ENCODE measurements around the gene SOSTDC1.

Gene SOSTDC1

DNA sequence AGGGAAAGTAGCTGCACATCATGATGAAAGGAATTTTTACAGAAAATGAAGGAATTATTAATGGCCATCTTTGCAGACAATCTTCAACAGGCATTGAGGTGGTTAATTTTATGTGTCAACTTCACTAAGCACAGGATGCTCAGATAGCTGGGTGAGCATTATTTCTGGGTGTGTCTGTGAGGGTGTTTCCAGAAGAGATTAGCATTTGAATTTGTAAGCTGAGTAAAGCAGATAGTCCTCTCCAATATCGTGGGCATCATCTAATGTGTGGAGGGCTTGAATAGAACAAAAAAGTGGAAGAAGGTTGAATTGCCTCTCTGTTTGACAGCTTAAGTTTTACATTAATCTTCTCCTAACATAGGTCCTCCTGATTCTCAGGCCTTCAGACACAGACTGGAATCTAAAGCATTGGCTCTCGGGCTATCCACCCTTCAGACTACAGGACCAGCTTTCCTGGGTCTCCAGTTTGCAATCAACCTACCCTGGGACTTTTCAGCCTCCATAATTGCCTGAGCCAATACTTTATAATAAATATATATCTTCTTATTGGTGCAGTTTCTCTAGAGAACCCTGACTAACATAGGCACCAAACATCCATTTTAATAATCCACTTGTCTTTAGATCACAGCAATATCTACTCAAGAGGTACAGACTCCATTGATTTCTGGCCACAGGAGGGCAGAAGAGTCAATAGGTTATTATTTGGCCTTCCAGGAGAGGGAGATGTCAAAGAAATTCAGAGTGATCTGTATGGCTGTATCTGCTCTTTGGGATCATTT is 33.7 kb downstream of the SOSTDC1 start:
- DNase-seq (ENCODE audit: low read depth), result no peak
- no peak overlapping the region for H3K4me3 ChIP-seq (ENCODE audit: control insufficient read depth, low read depth, low read length)
- TF ChIP-seq CTCF (IDR thresholded peaks at IDR 0.05; ENCODE audit: control insufficient read depth, insufficient read depth, low read depth, low read length, missing control alignments), result peak; percentile 35

GRCh38 chr7:16430133-16430532 is 35.4 kb downstream of the SOSTDC1 start:
- DNase-seq (ENCODE audit: low read depth), result no peak
- no peak overlapping the region for H3K4me3 ChIP-seq (ENCODE audit: control insufficient read depth, low read depth, low read length)
- TF ChIP-seq CTCF (IDR thresholded peaks at IDR 0.05; ENCODE audit: control insufficient read depth, insufficient read depth, low read depth, low read length, missing control alignments), result no peak

GRCh38 chr7:16428672-16429071 is 36.9 kb downstream of the SOSTDC1 start:
- H3K4me3 ChIP-seq (ENCODE audit: control insufficient read depth, low read depth, low read length), result no peak overlapping the region
- TF ChIP-seq CTCF (IDR thresholded peaks at IDR 0.05; ENCODE audit: control insufficient read depth, insufficient read depth, low read depth, low read length, missing control alignments), result no peak

GRCh38 chr7:16428182-16428581 is 37.4 kb downstream of the SOSTDC1 start:
- DNase-seq (ENCODE audit: low read depth), result no peak
- TF ChIP-seq CTCF (IDR thresholded peaks at IDR 0.05; ENCODE audit: control insufficient read depth, insufficient read depth, low read depth, low read length, missing control alignments), result no peak
- H3K4me3 ChIP-seq (ENCODE audit: control insufficient read depth, low read depth, low read length), result no peak overlapping the region

More at GRCh38 chr7:16428672-16429071, 36.9 kb downstream of the SOSTDC1 start:
- DNase-seq (ENCODE audit: low read depth), result peak; percentile 38

- no peak for DNase-seq (ENCODE audit: low read depth)
- no peak overlapping the region for H3K4me3 ChIP-seq (ENCODE audit: control insufficient read depth, low read depth, low read length)
- no peak for TF ChIP-seq CTCF (IDR thresholded peaks at IDR 0.05; ENCODE audit: control insufficient read depth, insufficient read depth, low read depth, low read length, missing control alignments)
Measured at GRCh38 chr7:16423761-16424160, 41.8 kb downstream of the SOSTDC1 start.

GRCh38 chr7:16422917-16423316 is 42.6 kb downstream of the SOSTDC1 start:
- H3K4me3 ChIP-seq (ENCODE audit: control insufficient read depth, low read depth, low read length), result no peak overlapping the region
- TF ChIP-seq CTCF (IDR thresholded peaks at IDR 0.05; ENCODE audit: control insufficient read depth, insufficient read depth, low read depth, low read length, missing control alignments), result no peak
- DNase-seq (ENCODE audit: low read depth), result no peak

All from AG09309 (cell line).